Measurements from ENCODE around the gene FTH1.

DNA sequence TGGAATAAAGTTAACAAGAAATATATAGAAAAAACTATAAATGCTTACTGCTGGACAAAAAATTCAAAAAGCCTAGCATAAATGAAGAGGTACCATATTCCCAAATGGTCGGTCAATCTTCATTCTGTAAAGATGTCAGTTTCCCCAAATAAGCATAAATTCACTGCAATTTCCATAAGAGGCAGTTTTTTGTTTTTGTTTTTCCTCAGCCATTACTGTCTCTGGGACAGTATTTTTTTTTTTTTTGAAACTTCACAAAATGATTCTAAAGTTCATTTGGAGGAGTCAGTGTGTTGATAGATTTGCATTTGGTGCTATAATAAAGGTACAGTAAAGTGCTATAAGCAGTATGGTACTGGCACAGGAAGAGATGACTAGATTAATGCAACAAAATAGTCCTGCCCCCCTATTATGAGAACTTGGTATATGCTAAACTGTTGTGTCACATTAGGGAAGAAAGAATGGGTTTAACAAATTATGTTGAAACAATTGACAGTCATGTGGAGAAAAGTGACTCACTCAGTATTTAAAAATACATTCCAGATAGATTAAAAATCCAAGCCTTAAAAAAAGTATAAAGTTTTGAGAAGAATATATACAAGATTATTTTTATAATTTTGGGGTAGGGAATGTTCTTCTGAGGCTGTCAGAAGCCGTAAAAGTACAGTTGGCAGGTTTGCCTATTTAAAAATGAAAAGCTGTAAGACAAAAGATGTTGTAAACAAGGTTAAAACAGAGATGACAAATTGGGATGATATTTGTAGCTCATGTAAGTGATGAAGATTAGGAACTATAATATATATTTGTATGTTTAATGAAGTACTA, 2.6 kb upstream of the FTH1 start:
- TF ChIP-seq, protein P1, sequence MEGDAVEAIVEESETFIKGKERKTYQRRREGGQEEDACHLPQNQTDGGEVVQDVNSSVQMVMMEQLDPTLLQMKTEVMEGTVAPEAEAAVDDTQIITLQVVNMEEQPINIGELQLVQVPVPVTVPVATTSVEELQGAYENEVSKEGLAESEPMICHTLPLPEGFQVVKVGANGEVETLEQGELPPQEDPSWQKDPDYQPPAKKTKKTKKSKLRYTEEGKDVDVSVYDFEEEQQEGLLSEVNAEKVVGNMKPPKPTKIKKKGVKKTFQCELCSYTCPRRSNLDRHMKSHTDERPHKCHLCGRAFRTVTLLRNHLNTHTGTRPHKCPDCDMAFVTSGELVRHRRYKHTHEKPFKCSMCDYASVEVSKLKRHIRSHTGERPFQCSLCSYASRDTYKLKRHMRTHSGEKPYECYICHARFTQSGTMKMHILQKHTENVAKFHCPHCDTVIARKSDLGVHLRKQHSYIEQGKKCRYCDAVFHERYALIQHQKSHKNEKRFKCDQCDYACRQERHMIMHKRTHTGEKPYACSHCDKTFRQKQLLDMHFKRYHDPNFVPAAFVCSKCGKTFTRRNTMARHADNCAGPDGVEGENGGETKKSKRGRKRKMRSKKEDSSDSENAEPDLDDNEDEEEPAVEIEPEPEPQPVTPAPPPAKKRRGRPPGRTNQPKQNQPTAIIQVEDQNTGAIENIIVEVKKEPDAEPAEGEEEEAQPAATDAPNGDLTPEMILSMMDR (conservative IDR thresholded peaks at IDR 0.05 in 1 of 2, IDR thresholded peaks at IDR 0.05 in 1 of 2; ENCODE audit: low read depth in 1 of 2, low read length in 2 of 2): no peak
- TF ChIP-seq EZH2 (IDR thresholded peaks at IDR 0.05; ENCODE audit: low read length, missing control alignments): no peak

All from fibroblast of lung (primary cell).